GM18951 (cell line): ENCODE data around the gene ARFRP1.
A peak's percentile ranks its signal among the peaks of the same experiment; 100 is the strongest.

ENCODE experiments used
- POLR2A ChIP-seq: IDR thresholded peaks from 4 replicates; pipeline ENCODE4 v1.6.1; 2011; ENCODE audit warnings: mild to moderate bottlenecking; ENCODE audit not compliant: insufficient read length, insufficient read depth; ENCODE audit errors: extremely low read depth
- in situ Hi-C: fragments of 300-500 bp; cut with MboI; formaldehyde crosslinking; loops from one replicate; pipeline ENCODE4 v1.12.0; 2022; ENCODE audit warnings: low sequenced_read_pairs, mixed read lengths, inconsistent platforms; ENCODE audit not compliant: unreplicated experiment

ARFRP1 gene, protein sequence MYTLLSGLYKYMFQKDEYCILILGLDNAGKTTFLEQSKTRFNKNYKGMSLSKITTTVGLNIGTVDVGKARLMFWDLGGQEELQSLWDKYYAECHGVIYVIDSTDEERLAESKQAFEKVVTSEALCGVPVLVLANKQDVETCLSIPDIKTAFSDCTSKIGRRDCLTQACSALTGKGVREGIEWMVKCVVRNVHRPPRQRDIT

DNA sequence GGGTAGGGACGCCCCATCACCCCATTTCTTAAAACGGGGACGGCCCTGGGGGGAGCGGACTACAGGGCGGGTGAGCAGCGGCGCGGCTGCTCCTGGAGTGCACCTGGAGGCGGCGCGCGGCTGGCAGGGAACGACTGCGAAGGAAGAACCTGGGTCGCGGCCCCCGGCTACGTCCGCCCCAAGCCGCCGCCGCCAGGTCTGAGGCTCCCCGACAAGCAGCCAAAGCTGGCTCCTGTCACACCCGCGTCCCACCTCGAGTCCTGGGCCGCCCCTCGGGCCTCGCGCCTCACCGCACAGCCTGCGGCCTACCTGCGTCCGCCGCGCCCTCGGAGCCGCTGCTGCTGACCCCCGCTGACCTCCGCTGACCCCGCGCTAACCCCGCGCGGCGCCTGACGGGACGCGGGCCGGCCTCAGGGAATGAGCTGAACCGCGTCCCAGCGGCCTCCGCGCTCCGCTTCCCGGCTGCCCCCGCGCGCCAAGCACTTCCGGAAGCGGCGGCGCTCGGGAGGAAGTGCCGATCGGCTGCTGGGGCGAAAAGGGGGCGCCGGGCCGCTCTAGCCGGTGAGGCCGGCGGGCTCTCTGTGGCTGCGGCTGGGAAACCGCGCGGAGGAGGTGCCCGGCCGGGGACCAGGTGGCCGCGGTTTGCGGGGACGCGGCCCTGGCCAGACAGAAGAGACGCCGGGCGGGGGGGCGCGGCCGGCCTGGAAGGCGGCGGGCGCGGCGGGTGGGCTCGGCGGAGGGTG lies at the start of gene ARFRP1, which contains the start of gene ZGPAT:
Gene ARFRP1, minus strand, starts transcription at position 419 of the 743 bp plus-strand sequence. CDS start 885 bp downstream, outside the sequence.
Gene ZGPAT, plus strand, starts transcription at position 482 of the 743 bp plus-strand sequence. CDS start 542 bp downstream, outside the sequence.
- in situ Hi-C loops = no loop called here
- peak; percentile 72 for TF ChIP-seq POLR2A

DNA sequence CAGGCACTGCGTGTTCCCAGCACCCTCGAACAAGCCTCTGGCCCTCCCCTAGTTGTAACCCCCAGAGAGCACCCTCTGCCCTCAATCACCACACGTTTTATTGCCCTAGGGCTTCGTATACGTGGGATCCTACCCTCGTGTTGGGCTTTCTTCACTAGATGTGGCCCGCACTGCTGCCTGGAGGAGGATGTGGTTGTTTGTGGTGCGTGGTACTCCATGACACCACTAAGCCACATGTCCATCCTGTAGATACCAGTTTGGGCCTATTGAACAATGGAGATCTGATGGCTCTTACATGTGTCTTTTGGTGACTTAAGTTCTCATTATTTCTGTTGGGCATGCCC lies 48.8 kb upstream of the ARFRP1 start:
- in situ Hi-C loops = no loop called here
- no peak for TF ChIP-seq POLR2A

DNA sequence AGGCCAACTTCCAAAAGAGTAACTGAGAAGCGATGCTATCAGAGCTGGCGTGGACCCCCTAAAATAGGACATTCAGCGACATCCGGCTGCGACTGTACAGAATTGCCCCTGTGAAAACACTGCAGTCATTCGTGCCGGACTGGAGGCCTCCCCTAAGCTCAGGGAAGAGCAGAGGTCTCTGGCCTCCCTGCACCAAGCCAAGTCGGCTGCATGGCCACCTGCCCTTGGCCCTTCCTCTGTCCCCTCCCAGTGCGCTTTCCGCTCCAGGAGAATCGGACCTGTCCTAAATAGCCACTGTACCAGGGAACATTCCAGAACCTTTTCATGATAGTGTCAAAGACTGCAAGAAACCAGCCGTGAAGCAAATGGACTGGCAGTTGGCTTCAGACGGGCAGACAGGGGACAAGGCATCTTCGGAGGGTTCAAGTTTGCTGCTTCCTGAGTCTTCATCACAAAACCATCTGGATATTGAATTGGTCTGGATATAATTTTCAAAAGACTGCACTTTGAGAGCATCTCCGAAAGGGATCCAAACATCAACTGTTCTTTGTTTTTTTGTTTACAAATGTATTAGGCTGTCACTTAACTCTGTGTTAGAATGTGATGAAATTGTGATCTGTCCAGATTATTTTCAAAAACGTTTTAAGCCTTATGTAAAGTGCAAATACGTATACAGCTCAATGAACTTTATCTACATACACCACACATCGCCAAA lies 48.3 kb upstream of the ARFRP1 start:
- no peak for TF ChIP-seq POLR2A
- in situ Hi-C loops = no loop called here

DNA sequence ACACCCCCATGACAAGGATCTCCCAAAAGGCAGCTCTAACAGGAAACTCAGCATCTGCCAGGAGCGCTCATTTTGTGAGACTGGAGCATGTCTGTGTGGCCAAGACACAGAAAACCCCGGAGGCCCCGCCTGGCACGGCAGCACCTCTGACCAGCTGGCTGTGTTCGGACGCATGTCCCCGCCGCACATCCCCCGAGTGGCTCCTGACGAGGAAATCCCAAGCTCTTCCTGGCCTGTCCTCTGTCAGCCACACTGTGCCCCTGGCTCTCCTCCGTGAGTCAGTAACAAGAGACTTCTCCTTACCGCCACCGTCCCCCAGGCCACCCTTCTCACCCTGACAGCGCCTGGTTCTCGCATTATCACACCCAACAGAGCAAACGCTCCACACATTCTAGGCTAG lies 46.2 kb upstream of the ARFRP1 start:
- in situ Hi-C loops = no loop called here

DNA sequence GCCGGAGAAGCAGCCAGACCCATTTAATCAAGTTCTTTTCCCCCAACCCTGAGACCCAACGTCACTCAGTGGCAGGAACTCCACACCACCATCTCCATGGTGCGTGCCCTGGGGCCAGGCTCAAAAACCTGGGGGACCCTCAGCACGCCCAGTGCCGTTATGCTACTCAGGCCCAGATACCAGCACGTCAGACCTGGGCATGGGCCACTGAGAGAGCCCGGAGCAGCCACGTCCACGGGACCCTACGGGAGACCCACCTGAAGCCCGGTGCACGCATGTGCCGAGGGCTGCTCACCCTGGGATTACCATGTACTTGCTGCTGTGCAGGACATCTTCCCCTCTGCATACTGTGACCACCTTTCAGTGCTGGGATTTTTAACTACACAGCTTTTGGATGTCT lies 45.6 kb upstream of the ARFRP1 start:
- in situ Hi-C loops = no loop called here
- TF ChIP-seq POLR2A = no peak

More for the DNA sequence above, 46.2 kb upstream of the ARFRP1 start:
- no peak for TF ChIP-seq POLR2A

DNA sequence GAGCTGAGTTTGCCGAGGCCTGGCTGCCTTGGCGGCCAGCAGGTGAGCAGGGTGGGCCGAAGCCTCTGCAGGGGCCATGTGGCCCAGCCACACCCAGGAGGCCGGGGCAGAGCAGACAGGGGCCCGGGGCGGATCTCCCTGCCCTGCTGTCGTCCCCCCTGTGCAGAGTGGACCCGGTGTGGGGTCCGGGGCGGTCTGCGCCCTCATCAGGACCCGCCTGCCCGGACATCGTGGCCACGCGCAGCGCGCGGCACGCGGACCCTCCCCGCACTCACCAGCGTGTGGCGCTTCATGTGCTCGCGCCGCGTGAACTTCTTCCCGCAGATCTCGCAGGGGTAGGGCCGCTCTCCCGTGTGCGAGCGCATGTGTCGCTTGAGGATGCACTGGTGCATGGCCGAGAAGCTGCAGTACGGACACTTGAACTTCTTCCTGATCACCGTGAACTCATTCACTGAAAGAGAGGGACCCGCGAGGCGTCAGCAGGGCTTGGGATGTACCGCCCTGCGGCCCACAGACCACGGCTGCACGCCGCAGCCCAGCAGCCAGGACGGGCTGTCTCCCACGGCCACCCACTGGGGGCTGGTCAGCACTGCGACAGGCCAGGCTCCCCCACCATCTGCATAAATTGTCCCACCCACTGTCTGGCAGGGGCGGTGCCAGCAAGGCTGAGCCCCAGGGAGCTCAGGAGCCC lies 44.8 kb upstream of the ARFRP1 start:
- TF ChIP-seq POLR2A = no peak
- in situ Hi-C loops = no loop called here

DNA sequence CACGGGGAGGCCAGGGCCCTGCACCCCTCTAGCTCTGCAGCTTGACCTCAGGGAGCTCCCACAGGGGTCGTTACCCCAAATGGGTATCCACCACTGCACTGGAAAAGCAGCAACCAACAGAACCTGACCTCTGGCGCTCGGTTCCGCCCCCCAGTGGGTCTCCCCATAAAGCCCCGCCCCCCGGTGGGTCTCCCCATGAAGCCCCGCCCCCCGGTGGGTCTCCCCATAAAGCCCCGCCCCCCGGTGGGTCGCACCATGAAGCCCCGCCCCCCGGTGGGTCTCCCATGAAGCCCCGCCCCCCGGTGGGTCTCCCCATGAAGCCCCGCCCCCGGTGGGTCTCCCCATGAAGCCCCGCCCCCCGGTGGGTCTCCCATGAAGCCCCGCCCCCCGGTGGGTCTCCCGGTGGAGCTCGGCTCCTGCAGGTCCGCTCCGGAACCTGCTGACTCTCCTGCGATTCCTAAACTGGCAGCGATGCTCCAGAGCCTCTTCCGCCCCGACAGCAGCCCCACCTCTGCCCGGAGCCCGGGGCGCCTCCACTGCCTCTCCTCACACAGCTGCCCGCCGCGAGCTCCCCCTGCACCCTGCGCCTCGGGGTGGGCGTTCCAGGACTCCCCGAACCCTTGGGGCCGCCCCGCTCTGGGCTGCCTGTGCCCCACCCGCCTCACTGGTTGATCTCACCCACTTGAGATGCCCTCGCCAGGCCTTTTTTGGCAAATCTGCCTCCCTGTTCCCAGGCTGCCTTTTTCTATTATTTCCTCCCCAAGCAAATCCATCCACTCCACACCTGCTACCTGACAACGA lies 43.9 kb upstream of the ARFRP1 start:
- in situ Hi-C loops = no loop called here
- no peak for TF ChIP-seq POLR2A

DNA sequence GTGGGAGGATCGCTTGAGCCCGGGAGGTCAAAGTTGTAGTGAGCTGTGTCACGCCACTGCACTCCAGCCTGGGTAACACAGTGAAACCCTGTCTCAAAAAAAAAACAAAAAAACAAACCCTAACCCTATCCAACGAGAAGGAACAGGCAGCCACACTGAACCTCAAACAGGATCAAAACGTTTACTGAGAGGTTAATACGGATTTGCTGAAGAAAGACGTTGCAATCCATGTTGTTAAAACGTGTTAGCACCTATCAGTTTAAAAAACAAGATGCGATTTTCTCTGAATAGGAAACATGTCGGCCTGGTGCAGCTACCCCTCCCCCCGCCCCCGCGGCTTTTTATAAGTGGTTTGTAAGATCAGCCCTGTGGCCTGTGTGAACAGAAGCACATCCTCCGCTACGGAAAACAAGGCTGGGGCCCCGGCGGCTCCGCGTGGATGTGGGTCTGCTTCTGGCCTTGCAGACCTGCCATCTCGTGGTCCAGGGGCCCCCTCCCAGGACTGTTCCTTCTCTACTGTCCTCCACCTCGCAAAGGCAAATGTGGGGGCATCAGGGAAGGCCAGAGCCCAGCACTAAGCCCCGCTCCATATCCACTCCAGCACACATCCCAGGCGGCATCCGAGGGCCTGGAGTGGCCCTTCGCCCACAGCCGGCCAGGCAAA lies 43.2 kb upstream of the ARFRP1 start:
- TF ChIP-seq POLR2A = no peak
- in situ Hi-C loops = no loop called here

DNA sequence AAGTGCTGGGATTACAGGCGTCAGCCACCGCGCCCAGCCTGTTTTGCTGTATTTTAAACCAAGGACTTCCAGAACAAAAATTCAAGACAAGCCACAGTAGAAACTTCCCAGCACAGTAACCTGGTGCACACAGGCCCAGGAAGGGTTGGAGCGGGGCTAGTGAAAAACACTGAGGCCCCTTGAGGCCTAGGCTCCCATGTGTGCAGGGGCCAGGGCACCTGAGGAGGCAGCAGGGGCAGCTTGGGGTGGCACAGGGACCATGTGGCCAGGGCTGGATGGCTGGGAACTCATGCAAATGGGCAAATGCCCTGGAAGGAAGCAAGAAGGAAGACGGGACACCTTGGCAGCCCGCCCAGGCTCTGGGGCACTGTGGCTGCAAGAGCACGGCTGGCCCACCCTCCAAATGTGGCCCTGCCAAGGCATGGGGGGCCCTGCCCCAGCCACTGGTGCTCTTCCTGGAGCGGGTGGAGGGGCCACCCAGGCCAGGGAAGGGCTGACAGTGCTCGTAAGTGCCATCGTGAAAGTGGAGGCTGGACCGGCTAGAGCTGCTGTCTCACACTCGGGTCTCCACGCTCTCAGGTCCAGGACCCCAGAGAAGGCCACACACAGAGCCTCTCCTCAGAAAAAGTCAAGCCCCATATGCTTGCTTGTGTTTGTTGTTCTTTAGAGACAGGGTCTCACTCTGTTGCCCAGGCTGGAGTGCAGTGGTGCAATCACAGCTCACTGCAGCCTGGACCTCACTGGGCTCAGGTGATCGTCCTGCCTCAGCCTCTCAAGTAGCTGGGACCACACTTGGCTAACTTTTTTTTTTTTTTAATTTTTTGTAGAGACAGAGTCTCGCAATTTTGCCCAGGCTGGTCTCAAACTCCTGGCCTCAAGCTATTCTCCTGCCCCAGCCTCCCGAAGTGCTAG lies 42.1 kb upstream of the ARFRP1 start:
- in situ Hi-C loops = no loop called here
- TF ChIP-seq POLR2A = no peak

DNA sequence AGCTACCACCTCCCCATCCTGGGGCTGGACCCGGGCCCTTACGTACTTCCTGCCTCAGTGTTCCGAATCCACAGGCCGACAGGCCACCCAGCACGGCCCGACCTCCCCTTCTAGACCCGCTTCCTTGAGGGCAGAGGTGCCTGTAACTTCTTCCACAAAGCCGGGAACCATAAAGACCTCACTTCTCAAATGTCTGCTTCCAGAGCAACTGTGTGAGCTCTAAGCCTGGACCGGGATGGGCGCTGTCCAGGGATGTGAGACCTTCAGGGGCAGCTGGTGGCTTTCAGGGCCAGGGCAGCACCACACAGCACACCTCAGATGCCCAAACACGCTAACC lies 41.1 kb upstream of the ARFRP1 start:
- in situ Hi-C loops = no loop called here

DNA sequence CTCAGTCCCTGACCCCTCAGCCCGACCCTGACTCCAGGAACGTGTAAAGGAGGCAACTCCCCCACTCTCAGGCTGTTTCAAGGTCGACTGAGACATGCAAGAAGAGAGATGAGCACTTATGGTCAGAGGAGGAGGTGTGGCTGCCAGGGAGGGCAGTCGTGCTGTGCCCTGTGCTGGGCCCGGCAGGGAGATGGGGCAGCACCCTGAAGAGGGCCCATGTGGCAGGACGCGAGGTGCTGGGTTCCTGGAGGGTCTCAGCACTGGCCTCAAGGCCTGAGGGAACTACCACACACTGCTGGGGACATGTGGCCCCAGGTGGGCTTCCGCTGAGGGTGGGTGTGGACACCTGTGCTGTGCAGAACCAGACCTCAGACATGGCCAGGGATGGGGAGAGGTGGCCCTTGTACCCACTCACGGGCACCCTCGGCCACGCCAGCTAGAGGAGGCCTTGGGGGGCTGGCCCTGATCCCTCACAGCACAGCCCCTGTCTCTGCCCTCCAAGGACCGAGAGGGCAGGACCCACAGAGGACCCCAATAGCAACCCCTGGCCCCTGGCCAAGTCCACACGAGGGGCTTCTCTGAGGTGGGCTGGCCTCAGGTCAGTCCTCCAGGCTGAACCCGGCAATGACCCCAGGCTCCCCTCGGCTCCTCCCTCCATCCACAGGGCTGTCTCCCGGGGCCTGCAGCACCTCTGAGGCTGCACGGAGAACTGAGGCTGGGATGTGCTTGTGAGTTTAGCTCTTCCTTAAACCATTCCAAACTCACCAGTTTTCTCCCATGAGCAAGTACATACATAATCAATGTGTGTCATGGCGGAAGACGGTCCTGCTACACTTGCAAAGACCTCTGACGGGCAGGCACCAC lies 40.5 kb upstream of the ARFRP1 start:
- no peak for TF ChIP-seq POLR2A
- in situ Hi-C loops = no loop called here

More for the DNA sequence above, 41.1 kb upstream of the ARFRP1 start:
- no peak for TF ChIP-seq POLR2A
